Amygdala (tissue), 56 donors: ENCODE results near the gene DDX51.

Experiments
- DNase-seq, 56 donors: peaks; one replicate each; lab custom pipeline; 2025; lab: John Stamatoyannopoulos, UW

DDX51 gene

DNA sequence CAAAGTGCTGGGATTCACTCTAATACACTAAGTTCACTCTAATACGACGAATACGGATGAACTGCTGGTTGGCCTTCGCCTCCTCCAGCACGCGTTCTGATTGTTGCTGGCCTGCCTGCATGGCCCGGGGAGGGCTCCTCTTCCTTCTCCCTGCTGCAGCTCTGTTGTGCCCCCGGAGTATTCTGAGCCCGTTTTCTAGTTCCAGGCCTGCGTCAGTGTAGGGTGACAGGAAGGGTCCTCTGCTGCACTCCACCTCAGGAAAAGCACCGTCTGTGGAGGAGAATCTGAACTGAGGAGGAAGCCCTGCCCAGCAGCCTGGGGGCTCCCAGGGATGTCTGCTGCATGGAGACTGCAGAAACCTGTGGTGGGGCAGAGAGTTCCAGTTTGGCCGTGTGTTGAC lies 44.4 kb downstream of the DDX51 start:
- no peak for DNase-seq

DNA sequence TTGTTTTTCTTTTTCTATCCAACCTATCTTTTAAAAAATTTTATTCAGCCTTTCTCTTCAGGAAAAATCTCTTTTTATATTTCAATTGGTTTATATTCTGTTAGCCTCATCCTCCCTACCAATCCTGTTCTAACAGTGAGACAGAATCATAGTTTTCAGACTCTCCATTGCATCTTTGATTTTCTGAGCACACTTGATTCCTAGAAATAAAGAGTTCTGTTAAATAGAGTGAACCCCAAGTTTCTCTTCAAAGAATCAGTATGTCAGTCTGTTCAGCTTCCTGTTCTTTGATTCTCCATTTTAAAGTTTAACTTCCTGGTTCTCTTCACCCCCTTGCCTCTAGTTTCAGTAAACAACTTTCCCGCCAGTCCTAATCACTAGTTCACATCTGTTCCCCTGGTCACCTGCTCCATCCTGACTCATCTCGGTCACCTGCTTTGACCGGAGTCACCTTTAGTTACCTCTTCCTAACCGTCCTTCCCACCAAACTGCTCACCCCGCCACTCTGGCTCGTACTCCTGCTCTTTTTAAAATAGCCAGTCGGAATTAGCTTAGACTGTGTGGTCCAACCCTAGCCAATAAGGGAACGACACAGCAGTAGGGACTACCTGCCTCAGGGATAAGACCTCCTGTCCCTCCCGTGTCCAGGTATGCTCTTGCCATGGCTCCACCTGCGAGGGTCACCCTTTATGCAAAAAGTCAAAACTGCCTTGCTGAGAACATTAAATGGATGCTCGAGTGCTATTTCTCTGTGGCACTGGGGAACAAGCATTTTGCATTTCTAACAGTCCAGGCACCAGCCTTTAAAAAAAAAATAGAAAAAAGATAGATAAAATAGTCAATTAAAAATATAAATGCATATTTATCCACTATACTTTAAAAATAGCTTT lies 48.4 kb downstream of the DDX51 start:
- no peak for DNase-seq

DNA sequence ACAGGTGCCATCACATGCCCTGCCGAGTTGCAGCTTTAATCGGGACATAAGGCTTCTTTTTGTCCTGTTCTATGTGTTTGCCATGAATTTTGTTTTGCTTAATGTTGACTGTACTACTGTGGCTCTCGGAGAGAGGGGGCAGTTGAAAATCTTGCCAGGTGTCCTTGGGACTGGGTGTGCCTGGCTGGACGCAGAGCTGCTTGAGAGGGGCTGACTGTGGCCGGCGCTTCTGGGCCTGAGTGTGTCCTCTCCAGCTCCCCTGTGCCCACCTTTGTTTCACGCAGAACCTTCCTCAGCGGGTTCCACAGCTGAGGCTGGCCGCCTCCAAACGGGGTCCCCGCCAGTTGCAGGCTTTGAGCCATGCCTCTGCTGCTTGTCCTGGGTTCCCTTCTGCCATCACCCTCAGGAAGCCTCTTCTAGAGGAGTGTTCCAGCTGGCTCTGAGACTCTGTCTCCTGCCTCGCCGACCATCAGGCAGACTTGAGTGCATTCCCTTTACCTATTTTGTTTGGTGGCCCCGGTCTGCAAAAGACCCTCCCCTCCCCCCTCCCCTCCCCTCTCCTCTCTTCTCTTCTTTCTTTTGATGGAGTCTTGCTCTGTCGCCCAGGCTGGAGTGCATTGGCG lies 49.7 kb downstream of the DDX51 start:
- no peak for DNase-seq

DNA sequence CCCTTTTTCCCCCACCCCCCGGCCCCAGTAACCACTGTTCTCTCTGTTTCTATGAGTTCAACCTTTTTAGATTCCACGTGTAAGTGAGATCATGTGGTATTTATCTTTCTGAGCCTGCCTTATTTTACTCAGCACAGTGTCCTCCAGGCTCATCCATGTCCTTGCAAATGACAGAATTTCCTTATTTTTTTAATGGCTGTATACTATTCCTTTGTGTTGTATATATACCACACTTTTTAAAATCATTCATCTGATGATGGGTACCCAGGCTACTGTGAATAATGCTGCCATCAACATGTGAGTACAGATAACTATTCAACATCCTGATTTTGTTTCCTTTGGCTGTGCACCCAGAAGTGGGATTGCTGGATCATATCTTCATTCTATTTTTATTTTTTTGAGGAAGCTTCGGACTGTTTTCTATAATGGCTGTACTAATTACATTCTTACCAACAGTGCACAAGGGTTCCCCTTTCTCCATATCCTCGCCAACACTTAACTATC lies 54.7 kb downstream of the DDX51 start:
- DNase-seq: no peak
